Lung microvascular endothelial cell (primary cell): ENCODE results near the gene SH2B3. TPM values are rescaled to one million over a fixed set of nuclear protein-coding genes. Genes with fewer than 3 reads are reported as not detected.

ENCODE experiments used
- DNase-seq, 2 donors: peaks; one replicate each; pipeline versions ENCODE4 v3.0.0 to v3.0.0-alpha.2; 2010; ENCODE audit warnings: low read depth in 2 of 2
- total RNA-seq: library from RNA; depleted of rRNA; stranded (reverse); fragments of >200 nt; gene quantifications from 2 replicates; pipeline ENCODE4 v1.2.1, GENCODE V29; 2014

The SH2B3 gene
- total RNA-seq, 1 donor from 2014 or later, result 33.3 TPM

- DNase-seq, result no peak
Observed at GRCh38 chr12:111408686-111409402, 3.1 kb downstream of the SH2B3 start.

GRCh38 chr12:111409403-111409779 is 3.7 kb downstream of the SH2B3 start:
- peak in 1 of 2 donors; percentile 77 for DNase-seq

DNA sequence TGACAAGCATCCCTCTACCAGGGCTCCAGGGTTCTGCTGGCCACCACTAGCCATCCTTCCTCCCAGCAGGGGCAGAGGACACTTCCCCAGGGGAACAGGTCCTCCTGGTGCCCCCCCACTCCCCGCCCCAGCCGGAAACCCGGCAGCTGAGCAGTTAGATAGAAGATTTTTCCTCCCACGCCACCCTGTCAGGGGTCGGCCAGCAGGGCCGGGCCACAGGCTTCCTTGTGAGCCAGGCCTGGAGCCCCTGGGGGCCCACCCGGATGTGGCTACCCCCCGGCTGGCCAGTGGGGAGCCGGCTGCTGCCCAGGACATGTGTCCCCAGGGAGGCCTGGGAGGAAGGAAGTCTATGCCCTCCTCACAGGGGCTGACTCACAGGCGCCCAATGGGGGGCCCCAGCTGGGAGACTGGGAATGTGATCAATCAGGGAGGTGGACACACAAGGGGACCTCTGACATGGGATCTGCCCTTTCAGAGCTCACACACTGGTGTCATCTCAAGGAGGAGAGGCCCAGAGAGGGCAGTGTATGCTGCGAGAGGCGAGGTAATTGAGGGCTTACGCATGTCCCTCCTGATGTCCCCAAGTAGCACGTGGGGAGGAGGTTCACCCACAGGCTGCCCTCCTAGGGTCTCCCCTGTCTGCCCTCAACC is 4.2 kb downstream of the SH2B3 start:
- peak; percentile 86 to 91 for DNase-seq

- DNase-seq, result peak; percentile 47 to 61
Observed at GRCh38 chr12:111410431-111411184, 4.9 kb downstream of the SH2B3 start.

- no peak for DNase-seq
Observed at GRCh38 chr12:111411185-111411764, 5.6 kb downstream of the SH2B3 start.

DNA sequence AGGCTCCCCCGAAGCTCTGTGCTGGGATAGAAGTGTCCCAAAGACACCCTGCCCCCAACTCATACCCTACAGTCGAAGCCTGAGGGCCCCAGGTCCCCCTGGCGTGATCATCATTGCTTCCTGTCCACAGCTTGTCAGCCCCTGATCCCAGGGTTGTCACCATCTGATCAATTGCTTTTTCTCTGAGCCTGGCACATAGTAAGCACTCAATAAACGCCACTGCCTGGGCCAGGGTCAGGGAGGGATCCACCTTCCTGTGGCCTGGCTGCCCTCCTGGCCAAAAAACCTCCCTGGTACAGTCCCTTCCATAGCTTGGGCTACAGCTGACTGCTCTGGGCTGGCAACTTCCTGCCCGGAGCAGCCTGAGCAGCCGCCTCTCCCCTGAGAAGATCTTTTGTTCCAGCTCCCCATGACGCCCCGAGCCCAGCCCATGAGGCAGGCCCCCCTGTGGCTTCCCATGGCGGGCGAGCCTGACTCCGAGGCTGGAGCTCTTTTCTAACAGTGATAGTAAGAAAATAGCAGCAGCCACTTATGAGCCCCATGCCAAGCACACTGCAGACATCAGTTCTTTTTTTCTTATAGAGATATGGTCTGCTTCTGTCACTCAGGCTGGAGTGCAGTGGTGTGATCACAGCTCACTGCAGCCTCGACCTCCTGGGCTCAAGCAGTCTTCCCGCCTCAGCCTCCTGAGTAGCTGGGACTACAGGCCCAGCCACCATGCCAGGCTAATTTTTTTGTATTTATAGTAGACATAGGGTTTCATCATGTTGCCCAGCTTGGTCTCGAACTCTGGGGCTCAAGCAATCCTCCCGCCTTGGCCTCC is 6.5 kb downstream of the SH2B3 start:
- peak in 1 of 2 donors; percentile 68 for DNase-seq

DNA sequence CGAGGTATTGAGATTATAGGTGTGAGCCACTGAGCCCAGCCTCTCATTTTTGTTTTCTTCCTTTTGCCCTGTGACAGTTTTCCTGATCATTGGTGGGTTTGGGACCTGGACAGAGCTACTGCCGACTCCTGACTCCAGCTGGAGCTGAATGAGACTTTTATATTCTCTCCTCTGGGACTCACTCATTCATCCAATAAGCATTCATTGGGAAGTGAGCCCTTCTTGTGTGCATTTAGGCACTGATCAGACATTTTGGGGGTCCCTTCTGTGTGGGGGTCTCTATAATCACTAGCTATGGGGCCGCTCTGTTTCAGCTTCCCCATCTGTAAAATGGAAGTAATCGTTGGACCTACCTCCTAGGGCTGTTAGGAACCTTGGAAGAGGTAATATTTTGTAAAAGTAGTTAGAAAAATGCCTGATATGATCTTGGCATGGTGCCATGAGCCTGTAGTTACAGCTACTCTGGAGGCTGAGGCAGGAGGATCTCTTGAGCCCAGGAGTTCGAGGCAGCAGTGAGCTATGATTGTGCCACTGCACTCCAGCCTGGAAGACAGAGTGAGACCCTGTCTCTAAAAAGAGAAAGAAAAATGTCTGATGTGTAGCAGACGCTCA is 7.2 kb downstream of the SH2B3 start:
- peak in 1 of 2 donors; percentile 48 for DNase-seq

GRCh38 chr12:111413442-111414086 is 7.8 kb downstream of the SH2B3 start:
- peak; percentile 55 to 76 for DNase-seq

DNA sequence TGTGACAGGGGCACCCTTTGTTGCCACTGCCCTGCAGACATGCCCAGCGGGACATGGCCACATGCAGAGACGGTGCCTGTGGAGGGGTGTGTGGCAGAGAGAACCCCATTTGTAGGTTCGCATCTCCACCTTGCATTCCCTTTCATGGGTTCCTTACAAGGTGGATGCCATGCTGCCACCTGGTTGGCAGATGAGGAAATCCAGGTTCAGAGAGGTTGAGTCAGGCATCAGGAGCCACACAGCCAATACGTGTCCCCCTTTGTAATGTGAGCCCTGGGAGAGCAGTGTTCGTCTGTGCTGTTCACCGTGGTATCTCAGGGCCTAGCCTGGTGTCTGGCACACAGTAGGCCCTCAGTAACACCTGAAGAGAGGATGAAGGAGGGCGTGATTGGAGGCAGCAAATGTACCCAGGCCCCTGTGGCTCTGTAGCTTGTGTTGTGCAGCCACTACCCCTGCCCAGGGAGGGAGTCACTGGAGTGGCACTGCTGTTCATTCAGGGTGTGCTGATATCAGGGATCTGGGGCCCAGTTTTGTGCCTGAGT is 9.1 kb downstream of the SH2B3 start:
- no peak for DNase-seq

GRCh38 chr12:111417290-111417689 is 11.6 kb downstream of the SH2B3 start:
- no peak for DNase-seq

GRCh38 chr12:111417784-111418593 is 12.3 kb downstream of the SH2B3 start:
- DNase-seq, result no peak

- DNase-seq, result no peak
Observed at GRCh38 chr12:111418594-111418880, 12.8 kb downstream of the SH2B3 start.

DNA sequence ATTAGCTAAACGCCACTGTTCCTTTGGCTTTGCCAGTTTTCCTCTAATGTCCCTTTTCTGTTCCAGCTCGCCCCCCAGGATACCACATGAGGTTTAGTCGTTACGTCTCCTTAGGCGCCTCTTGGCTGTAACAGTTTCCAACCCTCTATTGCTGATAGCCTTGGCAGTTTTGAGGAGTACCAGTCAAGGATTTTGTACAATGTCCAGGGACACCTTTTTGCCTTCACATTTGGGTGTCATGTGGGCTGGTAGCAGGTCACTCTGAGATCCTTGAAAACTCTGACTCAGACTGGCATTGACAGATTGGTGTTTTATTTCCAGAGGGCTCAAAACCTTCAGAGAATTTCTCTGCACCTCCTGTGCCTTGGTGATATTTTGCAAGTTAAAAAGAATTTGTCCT is 14.1 kb downstream of the SH2B3 start:
- DNase-seq, result no peak

DNA sequence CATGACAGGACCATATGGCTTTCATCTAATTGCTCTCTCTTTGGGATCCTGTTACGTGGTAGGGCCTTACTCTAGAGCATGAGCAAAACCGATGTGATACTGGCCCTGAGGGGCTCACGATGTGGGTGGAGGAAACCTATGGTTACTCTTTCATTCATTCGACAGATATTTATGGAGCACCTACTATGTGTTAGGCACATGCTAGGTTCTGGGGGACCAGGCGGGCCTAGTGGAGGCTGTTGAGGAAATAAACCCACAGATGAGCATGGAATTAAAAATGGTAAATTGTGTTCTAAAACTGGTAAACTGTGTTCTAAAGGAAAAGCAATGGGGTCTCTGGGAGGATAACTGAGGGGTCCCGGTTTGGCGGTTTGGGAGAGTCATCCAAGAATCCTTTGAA is 14.8 kb downstream of the SH2B3 start:
- no peak for DNase-seq

DNA sequence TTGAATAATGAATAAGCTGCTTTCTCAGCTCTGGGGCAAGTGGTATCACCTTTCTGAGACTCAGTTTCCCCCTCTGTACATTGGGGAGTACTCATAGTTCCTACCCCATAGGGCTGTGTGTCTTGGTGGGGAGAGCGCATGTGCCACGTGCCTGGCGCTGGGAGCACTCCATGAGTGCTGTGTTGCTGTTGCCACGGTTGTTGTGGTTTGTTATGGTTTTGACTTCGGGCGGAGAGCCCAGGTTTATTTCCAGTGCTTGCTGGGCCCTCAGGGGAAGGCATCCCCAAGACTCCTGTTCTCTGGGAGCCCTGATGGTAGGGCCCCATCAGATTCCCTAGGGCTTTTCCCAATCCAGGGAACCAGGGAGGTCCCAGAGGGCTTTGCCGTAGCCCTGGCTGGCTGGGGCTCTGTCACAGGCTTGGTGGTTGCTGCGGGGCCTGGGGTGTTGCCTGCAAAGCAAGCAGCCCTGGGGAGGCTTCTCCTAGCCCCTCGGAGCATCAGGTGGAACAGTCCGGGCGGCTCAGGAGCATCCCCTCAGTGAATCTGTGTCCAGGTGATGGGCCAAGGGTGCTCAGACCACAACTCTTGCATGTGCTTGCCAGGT is 18.6 kb downstream of the SH2B3 start:
- DNase-seq, result no peak

DNA sequence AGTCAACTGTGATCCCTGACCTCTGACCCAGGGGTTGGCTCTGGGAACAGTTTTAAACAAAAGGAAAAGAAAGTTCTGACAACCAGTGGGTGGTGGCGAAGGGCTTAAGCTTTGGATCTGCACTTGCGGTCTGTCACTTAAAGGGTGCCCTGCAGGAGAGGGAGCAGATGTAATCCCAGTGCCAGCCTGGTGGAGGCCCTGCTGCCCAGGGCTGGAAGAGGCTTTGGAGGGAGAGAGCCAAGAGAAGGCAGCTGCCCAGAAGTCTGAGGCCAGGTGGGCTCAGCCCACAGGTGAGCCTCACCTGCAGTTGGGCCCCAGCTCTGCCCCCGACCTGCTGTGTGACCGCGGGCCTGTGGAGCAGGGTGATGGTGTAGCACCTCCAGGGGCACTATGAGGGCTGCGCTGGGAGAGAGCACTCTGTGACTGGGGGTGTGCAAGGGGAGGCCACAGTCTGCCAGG is 19.1 kb downstream of the SH2B3 start:
- no peak for DNase-seq

- peak in 1 of 2 donors; percentile 61 for DNase-seq
Observed at GRCh38 chr12:111425655-111426054, 19.9 kb downstream of the SH2B3 start.

DNA sequence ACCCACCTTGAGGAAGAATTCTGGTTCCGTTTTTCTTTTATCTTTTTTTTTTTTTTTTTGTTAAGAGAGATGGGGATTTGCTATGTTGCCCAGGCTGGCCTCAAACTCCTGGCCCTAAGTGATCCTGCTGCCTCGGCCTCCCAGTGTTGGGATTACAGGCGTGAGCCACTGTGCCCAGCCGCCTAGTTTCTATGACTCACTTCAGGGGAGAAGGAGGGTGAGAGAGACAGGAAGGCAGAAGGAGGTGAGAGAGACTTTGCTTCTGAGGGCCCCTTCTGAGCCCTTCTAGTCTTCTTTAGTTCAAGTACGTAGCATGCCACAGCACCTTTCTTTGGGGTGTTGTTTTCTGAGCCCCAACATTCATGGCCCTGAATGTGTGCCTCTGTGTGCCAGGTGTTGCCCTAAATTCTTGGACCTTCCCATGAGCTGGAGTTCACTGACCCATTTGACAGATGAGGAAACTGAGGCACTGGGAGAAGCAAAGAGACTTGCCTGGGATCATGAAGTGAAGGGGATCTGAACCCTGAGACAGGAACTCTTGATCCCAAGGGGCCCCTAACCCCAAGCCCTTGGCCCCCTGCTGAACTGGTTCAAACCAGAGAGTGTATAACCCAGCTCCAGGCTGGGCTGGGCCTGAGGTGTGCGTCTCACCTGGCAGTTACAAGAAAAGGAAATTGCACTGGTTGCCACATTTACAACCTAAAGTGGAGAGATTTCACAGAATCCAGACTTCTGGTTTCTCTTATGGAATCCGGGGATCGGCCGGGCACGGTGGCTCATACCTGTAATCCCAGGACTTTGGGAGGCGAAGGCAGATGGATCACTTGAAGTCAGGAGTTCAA is 20.8 kb downstream of the SH2B3 start:
- DNase-seq, result peak; percentile 34 to 80
